ENCODE data around the gene EXOC3L1.
A peak's percentile ranks its signal among the peaks of the same experiment; 100 is the strongest.

EXOC3L1 gene

GRCh38 chr16:67177743-67178699 lies 11.9 kb downstream of the EXOC3L1 start:
- DNase-seq = peak; percentile 60 to 78

GRCh38 chr16:67176662-67177061 lies 13.3 kb downstream of the EXOC3L1 start:
- DNase-seq = no peak

GRCh38 chr16:67174706-67175231 lies 15.2 kb downstream of the EXOC3L1 start:
- no peak for DNase-seq

GRCh38 chr16:67173808-67174705 lies 15.9 kb downstream of the EXOC3L1 start:
- DNase-seq = peak; percentile 33 to 62

GRCh38 chr16:67173323-67173722 lies 16.6 kb downstream of the EXOC3L1 start:
- DNase-seq = no peak

GRCh38 chr16:67170949-67171649 lies 18.8 kb downstream of the EXOC3L1 start:
- no peak for DNase-seq

- DNase-seq = peak; percentile 30 to 34
Measured at GRCh38 chr16:67170168-67170948, 19.6 kb downstream of the EXOC3L1 start, which contains the start of gene NOL3. Gene NOL3, plus strand, starts transcription at chr16:67170538.

- no peak for DNase-seq
Measured at GRCh38 chr16:67169642-67170167, 20.2 kb downstream of the EXOC3L1 start.

GRCh38 chr16:67169011-67169451 lies 20.9 kb downstream of the EXOC3L1 start:
- DNase-seq = no peak

GRCh38 chr16:67167588-67167987 lies 22.3 kb downstream of the EXOC3L1 start:
- no peak for DNase-seq

GRCh38 chr16:67166598-67167168 lies 23.3 kb downstream of the EXOC3L1 start:
- DNase-seq = no peak

- DNase-seq = no peak
Measured at GRCh38 chr16:67166110-67166547, 23.8 kb downstream of the EXOC3L1 start.

- no peak for DNase-seq
Measured at GRCh38 chr16:67165121-67166078, 24.5 kb downstream of the EXOC3L1 start.

- DNase-seq = no peak
Measured at GRCh38 chr16:67164599-67165061, 25.3 kb downstream of the EXOC3L1 start, which contains the start of gene HSF4. Gene HSF4, plus strand, starts transcription at chr16:67164745. Its CDS starts 67 bp downstream, at chr16:67164812.

- no peak for DNase-seq
Measured at GRCh38 chr16:67163999-67164558, 25.9 kb downstream of the EXOC3L1 start.

GRCh38 chr16:67163164-67163998 lies 26.6 kb downstream of the EXOC3L1 start:
- DNase-seq = peak; percentile 64 to 68

- DNase-seq = no peak
Measured at GRCh38 chr16:67162506-67163163, 27.3 kb downstream of the EXOC3L1 start.
